NCI-H1694 (cell line): Measurements from ENCODE around the gene LRP11.
A peak's percentile ranks its signal among the peaks of the same experiment; 100 is the strongest.
"Not testable (repeated sequence)": the region's sequence is repeated elsewhere in the genome, so short reads cannot be mapped to it uniquely, and the experiment has no call there.

Experiments used
- DNase-seq: peaks from one replicate; lab custom pipeline; 2025; lab: John Stamatoyannopoulos, UW

LRP11 gene, protein sequence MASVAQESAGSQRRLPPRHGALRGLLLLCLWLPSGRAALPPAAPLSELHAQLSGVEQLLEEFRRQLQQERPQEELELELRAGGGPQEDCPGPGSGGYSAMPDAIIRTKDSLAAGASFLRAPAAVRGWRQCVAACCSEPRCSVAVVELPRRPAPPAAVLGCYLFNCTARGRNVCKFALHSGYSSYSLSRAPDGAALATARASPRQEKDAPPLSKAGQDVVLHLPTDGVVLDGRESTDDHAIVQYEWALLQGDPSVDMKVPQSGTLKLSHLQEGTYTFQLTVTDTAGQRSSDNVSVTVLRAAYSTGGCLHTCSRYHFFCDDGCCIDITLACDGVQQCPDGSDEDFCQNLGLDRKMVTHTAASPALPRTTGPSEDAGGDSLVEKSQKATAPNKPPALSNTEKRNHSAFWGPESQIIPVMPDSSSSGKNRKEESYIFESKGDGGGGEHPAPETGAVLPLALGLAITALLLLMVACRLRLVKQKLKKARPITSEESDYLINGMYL

GRCh38 chr6:149863698-149864577 lies at the start of gene LRP11:
Gene LRP11, minus strand, starts transcription at chr6:149864359. Its CDS starts 339 bp downstream, at chr6:149864020.
- DNase-seq = peak; percentile 34

DNA sequence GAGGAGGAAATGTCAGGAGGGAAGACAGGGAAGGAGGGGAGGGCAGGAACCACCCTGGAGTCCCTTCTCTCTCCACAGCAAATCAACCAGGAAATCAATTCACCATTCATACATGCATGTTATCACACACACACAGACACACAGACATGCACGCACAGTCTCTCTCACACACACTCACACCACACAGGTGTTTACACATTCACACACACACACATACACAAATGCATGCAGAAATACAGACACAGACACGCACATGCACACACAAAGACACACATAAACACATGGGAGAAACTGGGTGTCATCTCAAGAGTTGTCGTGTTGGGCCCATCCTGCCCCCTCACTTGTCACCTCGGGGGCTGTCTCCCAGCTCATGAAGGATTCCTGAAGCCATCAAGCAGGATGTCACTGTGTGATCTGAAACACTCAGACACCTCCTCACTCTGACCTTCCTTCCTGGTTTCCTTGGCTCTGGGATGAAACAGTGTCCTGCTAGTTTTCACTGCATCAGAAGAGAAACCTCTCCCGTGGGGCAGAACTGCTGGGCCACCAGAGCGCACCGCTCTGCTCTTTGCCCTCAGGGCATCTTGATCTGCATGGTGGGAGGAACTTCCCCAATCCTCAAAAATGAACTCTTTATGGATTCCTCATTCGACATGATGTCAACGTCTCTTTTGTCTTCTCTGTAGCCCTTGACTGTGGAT lies 49.5 kb upstream of the LRP11 start:
- DNase-seq = no peak

GRCh38 chr6:149913085-149913484 lies 48.9 kb upstream of the LRP11 start:
- no peak for DNase-seq

DNA sequence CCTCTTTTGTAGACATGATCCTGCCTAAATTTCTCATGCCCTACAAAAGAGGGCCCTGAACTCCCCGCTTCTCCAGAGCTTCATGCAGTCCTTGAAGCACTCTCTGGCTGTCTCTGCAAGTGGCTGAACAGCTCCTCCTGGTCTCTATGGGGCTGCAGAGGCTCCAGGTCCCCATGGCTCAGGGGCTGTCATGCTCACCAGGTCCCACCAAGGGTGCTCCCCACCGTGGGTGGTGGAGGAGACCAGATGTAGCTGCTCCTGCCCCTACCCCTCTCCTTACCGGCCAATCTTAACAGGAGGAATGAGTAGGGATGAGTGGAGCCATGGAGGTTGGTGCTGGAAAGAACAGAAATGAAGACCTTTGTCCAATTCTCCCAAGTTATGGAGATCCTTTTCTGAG lies 48.5 kb upstream of the LRP11 start:
- DNase-seq = not testable (repeated sequence)

- DNase-seq = no peak
Measured at GRCh38 chr6:149910721-149911151, 46.6 kb upstream of the LRP11 start.

GRCh38 chr6:149909701-149910470 lies 45.7 kb upstream of the LRP11 start:
- no peak for DNase-seq

- not testable (repeated sequence) for DNase-seq
Measured at GRCh38 chr6:149908480-149908879, 44.3 kb upstream of the LRP11 start.

DNA sequence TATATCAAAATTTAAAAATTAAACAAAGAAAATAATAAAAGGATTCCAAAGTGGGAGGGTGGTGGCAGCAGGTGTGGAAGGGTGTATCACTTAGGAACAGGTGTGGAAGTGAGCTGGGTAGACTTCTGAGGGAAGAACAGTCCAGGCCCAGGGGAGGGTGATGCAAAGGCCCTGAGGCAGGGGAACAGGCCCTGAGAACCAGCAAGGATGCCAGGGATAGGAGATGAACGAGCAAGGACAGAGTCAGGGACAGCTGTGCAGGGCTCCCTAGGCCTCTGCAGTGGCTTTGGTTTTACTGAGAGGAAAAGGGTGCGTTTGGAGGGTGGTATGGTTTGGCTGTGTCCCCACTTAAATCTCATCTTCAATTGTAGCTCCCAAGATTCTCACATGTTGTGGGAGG lies 43.2 kb upstream of the LRP11 start:
- no peak for DNase-seq

DNA sequence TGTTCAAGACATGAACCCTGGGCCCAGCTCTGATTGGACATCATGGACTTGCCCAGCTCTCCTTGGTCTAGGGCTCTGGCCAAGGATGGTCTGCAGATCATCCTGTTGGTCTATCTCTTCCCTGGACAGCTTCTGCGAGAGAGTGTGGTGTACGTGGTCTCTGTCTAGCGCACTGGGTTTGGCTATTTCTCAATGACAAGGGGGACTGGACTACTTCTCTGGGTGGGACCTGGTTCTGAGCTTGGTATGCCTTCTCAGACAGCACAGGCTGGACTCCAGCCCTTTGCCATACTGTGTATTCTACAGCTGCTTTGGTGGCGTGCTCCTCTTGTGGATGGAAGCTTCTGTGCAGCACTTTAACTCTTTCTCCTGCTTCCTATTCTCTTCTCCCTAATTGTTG lies 42.2 kb upstream of the LRP11 start:
- DNase-seq = no peak

DNA sequence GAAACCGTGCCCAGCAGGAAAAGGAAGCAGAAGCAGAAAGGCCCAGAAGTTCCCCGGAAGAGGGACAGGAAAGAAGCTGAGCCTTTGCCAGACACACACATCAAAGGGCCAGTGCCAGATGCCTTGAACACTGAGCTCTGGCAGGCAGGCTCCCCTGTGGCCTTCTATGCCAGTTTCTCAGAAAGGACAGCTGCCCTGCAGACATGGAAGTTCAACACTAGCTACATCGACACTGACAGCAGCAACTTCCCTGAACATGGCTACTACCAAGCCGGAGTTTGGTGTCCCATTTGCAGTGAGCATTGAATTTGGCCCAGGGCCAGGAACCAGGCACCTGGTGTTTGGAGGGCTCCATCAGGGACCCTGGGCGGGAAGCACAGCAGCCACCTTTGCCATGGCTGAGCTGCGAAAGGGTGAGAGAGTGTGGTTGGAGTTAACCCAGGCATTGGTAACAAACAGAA lies 41.8 kb upstream of the LRP11 start:
- no peak for DNase-seq

GRCh38 chr6:149905371-149905910 lies 41.3 kb upstream of the LRP11 start:
- DNase-seq = no peak

DNA sequence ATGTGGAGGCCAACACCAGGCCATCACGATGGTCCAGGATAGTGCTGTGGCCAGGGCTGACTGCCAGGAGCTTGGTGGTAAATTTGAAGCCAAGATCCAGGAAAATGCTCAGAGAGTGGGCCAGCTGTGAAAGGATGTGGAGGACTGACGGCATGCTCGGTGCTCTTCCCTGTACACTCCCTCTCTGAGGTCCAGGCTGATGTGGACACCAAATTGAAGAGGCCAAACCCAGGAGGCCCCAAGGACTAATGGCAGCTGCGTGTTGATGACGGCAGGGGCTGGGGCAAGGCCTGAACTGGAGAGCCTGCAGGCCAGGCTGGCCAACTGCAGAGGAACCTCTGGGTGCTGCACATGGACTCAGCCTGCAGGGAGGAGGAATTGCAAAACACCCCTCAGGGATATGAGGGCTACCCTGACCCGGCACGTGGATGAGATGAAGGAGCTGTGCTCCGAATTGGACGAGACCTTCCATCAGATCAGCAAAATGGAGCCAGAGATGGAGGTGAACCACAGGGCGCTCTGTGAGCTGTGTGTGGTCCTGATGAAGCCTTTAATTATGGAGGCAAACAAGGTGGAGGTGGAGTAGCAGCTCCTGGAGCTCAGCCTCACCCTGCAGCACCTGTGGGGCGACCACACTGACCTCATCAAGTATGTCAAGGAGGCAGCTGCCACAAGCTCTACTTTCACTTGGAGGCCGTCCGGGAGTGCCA lies 40.7 kb upstream of the LRP11 start:
- no peak for DNase-seq

DNA sequence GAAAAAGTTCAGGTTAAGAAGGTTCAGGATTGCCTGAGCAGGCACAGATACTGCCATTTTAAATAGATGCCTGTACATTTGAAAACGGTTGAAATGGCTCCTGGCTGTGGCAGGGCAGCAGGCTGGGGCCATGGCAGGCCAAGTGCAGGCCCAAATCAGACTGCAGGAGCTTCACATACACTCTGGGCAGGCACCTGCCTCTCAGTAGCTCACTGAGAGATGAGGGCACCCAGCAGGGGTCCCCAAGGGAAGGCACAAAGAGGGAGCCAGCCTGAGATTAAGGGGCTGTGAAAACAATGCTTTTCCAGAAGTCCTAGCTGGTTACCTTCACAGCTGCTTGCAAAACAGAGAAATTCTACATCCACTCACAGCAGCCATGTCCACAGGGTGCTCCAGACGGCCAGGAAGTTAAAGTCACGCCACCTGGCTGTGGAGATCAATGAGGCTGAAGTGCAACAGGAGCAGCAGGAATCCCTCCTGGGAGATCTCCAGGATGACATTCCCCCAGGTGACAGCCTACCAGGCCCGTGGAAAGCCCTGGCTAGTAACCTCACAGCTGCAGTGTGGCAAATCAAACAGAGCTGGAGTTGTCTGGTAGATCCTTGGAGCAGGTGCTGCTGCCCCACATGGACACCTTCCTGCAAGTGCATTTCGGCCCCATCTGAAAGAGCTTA lies 39.9 kb upstream of the LRP11 start:
- DNase-seq = no peak

DNA sequence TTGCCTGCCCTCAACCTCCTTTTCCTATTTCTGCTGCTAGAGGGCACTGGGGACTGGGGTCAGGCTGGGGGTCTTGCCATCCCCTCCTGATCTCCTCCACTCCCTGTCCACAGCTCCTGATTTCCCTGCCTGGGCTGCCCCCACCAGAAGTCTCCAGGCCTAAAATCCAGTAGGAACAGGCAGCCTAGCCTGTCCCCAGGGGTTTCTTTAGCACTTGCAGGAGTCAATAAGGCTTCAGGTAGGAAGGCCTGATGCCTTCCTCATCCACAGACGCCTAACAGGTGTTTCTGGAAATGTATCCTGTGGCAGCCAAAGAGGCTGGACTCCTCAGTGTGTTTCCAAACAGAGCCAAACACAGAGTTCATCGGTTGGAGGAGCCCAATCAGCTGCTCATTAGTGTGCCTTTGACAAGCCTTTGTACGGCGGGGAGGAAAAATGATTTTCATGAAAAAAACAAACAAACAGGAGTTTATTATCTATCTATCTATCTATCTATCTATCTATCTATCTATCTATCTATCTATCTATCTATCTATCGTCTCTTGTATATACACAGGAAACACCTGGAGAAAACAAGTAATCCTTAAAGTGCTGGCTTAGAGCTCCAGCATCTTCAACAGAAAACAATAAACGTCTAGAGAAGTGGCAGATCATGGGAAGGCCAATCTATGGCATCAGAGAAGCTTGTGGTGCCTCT lies 37.4 kb upstream of the LRP11 start:
- no peak for DNase-seq

- DNase-seq = no peak
Measured at GRCh38 chr6:149900620-149901443, 36.7 kb upstream of the LRP11 start.

DNA sequence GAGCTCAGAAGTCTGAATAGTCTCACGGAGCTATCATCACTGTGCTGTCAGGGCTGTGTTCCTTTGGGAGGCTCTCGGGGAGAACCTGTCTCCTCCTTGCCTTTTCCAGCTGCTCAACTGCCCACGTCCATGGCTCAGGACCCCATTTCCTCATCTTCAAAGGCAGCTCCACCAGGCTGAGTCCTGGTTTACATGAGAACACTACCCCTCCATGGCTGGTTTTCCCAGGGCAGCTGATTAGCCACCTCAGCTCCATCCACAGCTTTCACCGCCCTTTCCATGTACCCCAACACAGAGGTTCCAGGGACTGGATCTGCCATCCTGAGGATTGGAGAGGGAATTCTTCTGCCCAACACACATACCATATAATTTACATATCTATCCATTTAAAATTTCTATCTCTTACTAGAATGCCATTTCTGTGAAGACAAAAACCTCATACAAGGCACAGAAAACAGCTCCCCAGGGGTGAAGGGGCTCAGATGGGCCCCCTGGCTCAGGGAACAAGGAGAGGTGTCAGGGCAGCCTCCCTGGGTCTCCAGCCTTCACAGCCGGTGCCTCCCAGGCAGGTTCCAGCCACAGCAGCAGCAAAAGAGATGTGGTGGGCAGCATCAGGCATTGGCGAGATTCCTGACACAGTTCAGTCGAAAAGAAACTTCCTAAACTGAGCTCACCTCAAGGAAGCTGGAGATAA lies 35.9 kb upstream of the LRP11 start:
- no peak for DNase-seq

- no peak for DNase-seq
Measured at GRCh38 chr6:149899486-149899885, 35.3 kb upstream of the LRP11 start.

- DNase-seq = no peak
Measured at GRCh38 chr6:149898966-149899365, 34.8 kb upstream of the LRP11 start.
